ENCODE measurements around the gene SLC66A3.

GRCh38 chr2:11147263-11147662 is 8.0 kb upstream of the SLC66A3 start:
- TF ChIP-seq POLR2A (IDR thresholded peaks at IDR 0.05; ENCODE audit: low read depth) (no peak), CTCF (IDR thresholded peaks at IDR 0.05) (no peak), POLR2AphosphoS5 (IDR thresholded peaks at IDR 0.05) (no peak)

Measured in esophagus muscularis mucosa (tissue), 3 donors.